ENCODE results near the gene DARS1.
"Not testable (repeated sequence)": the region's sequence is repeated elsewhere in the genome, so short reads cannot be mapped to it uniquely, and the experiment has no call there.

DARS1 gene

GRCh38 chr2:135945526-135945925 is 39.9 kb downstream of the DARS1 start:
- no peak for DNase-seq (ENCODE audit: low read depth in 2 of 2)

DNA sequence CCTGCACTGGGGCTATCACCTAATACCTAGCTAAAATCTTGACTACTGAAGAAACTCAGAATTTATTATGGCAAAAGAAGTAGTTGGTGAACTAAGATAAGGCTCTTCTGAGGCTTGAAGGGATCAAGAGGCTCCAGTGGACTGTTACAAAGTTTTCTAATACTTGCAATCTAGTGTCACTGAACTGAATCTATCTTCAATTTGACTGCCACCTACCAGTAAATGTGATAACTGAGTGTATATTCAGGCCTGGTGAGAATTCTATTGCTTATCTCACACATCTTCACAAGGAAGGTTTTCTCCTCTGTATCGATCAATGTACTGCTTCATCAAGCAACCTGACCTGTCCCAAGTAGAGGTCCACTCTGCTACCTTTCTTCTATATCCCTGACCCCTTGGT is 40.8 kb downstream of the DARS1 start:
- no peak for DNase-seq (ENCODE audit: low read depth in 2 of 2)

DNA sequence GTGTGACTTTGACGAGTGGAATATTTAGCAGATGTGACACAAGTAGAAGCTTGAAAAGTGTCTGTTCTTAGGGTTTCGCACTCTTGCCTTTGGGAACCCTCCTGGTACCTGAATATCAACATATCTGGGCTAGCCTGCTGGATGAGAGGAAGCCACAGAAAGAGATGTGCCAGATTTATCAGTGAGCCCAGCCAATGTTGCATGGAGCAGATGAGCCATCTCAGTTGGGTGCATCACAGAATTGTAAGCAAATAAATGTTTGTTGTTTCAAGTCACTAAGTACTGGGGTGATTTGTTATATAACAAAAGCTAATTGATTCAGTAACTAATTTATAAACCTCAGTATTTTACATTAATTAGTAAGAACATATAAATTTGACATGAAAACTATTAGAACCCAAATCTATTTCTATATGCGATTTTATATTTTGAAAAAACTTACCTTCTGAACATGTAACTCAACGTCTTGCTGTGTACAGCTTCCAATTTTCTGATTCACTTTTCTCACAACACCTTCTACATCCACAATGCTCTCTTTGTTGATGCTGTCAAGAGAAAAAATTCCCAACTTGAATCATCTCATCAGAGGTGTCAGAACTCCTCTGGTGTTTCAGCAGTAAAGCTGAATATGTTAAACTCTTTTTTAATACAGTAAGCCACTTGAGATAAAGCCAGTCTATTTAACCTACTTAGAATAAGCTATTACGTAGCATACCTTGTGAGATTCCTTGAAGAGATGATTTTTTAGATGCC is 42.3 kb downstream of the DARS1 start:
- no peak for DNase-seq (ENCODE audit: low read depth in 2 of 2)

DNA sequence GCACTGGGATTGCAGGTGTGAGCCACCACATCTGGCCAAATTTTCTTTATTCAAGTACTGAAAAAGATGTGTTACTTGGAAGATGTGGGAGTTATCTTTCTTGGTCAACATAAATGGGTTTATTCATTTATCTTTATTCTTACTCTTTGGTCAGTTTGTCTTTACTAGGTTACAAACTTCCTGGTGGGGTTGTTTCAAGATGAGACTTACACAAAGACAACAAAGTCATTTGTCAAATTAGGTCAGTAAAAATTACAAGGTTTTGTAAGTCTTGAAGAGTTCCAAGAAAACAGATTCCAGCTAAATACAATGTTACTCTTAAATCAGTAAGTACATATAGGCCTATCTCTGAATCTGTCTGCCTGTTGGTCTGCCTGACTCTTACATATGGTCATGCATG is 48.9 kb downstream of the DARS1 start:
- no peak for DNase-seq (ENCODE audit: low read depth in 2 of 2)

DNA sequence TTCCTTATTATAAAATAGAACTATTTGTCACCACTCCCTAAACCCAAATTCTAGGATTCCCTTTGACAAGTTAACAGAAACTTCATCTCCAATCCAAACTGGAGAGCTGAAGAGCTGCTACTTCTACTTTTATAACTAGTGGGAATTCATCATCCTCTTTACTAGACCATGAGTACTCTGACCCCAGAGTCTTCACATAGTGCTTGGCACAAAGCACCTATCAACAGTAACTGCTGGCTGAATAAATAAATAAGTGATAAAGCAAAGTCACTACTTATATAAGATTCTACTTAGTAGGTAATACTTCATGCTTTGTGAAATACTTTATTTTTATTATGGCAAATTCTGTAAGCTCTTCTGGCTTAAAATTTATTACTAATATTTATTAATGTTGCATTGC is 49.5 kb downstream of the DARS1 start:
- DNase-seq (ENCODE audit: low read depth in 2 of 2), result no peak

DNA sequence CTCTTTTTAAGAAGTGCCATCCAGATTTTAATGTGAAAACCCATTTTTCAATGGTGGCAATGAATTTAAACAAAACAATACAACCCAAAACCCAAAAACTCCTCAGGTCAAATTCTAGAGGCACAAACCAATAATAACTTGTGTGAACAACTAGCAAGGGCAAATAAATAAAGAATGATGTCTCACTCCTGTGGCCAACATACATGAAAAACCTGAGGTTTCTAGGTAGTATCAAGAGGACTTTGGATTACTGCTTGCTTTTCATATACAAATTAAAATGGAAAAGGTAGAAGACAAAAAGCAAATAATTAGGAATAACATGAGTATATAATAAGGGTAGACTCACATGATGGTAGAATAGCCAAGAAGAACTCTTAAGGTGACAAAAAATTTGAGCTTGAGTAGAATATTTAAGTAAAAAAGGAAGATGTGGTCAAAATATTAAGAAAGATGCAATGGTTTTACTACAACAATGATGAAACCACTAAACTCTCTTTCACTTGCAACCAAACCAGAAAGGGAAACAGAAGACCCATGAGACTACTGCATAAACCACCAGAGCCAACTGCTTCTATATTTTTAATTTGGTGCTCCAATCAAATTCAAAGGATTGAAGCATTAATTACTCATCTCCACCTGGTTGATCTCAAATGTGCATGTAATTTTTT is 53.5 kb downstream of the DARS1 start:
- DNase-seq (ENCODE audit: low read depth in 2 of 2), result no peak

GRCh38 chr2:135926605-135927004 is 58.8 kb downstream of the DARS1 start:
- DNase-seq (ENCODE audit: low read depth in 2 of 2), result no peak

GRCh38 chr2:135925571-135925970 is 59.9 kb downstream of the DARS1 start:
- DNase-seq (ENCODE audit: low read depth in 2 of 2), result no peak

DNA sequence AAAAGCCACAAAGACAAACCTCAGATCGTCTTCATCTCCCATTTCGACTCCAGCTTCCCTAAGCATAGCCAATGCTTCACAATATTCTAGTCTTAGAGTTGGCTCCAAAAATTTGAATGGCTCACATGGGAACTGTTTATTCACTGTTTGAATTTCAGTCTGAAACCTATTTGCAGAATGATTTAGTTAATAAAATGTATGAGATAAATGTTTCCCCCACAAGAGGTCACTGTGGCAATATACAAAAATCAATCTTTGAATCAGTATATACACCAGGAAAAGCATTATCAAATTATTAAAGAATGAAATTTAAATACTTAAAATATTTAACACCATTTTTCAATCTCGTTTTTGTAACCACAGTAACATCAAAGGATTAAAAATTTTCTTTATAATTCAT is 69.2 kb downstream of the DARS1 start:
- no peak for DNase-seq (ENCODE audit: low read depth in 2 of 2)

GRCh38 chr2:135914485-135914884 is 70.9 kb downstream of the DARS1 start:
- DNase-seq (ENCODE audit: low read depth in 2 of 2), result no peak

GRCh38 chr2:135913727-135914365 is 71.6 kb downstream of the DARS1 start:
- peak in 1 of 2 experiments; percentile 24 for DNase-seq (ENCODE audit: low read depth in 2 of 2)

DNA sequence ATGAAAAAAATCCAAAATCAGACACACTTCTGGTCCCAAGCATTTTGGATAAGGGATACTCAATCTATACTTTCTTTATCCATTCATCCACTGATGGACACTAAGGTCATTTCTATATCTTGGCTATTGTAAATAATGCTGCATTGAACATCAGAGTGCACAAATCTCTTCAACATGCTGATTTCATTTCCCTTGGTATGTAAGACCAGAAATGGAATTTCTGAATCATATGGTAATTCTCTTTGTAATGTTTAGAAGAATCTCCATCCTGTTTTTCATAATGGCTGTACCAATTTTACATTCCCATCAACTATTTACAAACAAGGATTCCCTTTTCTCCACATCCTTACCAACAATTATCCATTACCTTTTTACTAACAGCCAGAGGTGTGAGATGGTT is 75.5 kb downstream of the DARS1 start:
- no peak for DNase-seq (ENCODE audit: low read depth in 2 of 2)

GRCh38 chr2:135905679-135906078 is 79.7 kb downstream of the DARS1 start:
- DNase-seq (ENCODE audit: low read depth in 2 of 2), result no peak

GRCh38 chr2:135904341-135904989 is 81.0 kb downstream of the DARS1 start:
- no peak for DNase-seq (ENCODE audit: low read depth in 2 of 2)

GRCh38 chr2:135903650-135904049 is 81.8 kb downstream of the DARS1 start:
- DNase-seq (ENCODE audit: low read depth in 2 of 2), result no peak

- no peak for DNase-seq (ENCODE audit: low read depth in 2 of 2)
Measured at GRCh38 chr2:135899567-135899966, 85.9 kb downstream of the DARS1 start.

- no peak for DNase-seq (ENCODE audit: low read depth in 2 of 2)
Measured at GRCh38 chr2:135898234-135898786, 87.1 kb downstream of the DARS1 start.

- no peak for DNase-seq (ENCODE audit: low read depth in 2 of 2)
Measured at GRCh38 chr2:135894930-135895329, 90.5 kb downstream of the DARS1 start.

DNA sequence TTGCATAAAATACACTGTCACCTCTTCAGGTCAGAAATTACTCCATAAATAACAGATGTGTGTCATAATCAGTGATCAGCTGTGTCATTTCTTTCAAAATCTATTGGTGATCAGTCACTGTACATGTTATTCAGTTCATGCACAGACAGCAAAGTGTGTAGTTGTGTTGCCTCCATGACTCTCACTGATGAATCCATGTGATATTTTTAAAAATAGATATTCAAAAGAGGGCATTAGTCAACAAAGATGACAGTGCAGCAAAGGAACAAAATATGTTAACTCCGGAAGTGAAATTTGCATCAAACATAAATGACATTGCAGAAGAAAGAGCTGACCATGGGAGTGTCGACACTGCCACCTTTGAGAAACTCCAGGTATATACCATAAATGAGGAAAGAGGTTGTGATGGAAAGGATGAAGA is 92.0 kb downstream of the DARS1 start:
- no peak for DNase-seq (ENCODE audit: low read depth in 2 of 2)

GRCh38 chr2:135890835-135891234 is 94.6 kb downstream of the DARS1 start:
- no peak for DNase-seq (ENCODE audit: low read depth in 2 of 2)

DNA sequence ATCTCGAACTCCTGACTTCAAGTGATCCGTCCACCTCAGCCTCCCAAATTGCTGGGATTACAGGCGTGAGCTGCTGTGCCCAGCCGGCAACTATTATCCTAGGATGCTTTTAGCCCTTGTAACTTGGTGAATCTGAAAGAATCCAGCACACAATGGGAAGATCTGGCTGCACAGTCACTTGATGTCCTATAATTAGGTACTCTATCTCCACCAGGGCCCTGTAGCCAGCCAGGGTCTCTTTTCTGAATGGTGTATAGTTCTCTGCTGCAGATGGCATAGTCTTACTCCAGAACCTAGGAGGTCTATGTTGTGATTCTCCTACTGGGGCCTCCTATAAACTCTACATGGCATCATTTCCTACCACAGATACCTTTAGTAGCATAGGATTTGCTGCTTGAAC is 95.3 kb downstream of the DARS1 start:
- no peak for DNase-seq (ENCODE audit: low read depth in 2 of 2)

DNA sequence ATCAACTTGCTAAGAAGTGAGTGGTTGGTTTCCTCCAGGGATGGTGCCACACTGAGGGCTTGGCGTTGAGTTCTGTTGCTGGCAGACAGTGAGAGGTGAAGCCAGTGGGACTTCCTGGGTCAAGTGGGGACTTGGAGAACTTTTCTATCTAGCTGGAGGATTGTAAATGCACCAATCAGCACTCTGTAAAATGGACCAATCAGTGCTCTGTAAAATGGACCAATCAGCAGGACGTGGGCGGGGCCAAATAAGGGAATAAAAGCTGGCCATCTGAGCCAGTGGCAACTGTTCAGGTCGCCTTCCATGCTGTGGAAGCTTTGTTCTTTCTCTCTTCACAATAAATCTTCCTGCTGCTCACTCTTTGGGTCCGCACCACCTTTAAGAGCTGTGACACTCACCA is 96.8 kb downstream of the DARS1 start:
- DNase-seq (ENCODE audit: low read depth in 2 of 2), result not testable (repeated sequence)
